Activated T-helper 17 cell treated with anti-CD3 and anti-CD28 coated beads, Interleukin-2, amount 50 U/mL, for 72 hours (primary cell): Measurements from ENCODE around the gene SLC2A4. TPM values are rescaled to one million over a fixed set of nuclear protein-coding genes. Genes with fewer than 3 reads are reported as not detected.
A peak's percentile ranks its signal among the peaks of the same experiment; 100 is the strongest.
"Not testable (repeated sequence)": the region's sequence is repeated elsewhere in the genome, so short reads cannot be mapped to it uniquely, and the experiment has no call there.

Source experiments
- ATAC-seq: fragments of 150-1000 bp; cut with Tn5 transposase; replicated peaks from 2 replicates; pipeline ENCODE4 v1.10.0; 2021; ENCODE audit warnings: mild to moderate bottlenecking, moderate library complexity
- H3K27ac Mint-ChIP-seq: one replicate; pipeline ENCODE4 v1.8.0; 2022; ENCODE audit warnings: mixed read lengths
- H3K27me3 Mint-ChIP-seq: one replicate; pipeline ENCODE4 v1.8.0; 2022; ENCODE audit warnings: mixed read lengths
- H3K36me3 Mint-ChIP-seq: one replicate; pipeline ENCODE4 v1.8.0; 2022; ENCODE audit warnings: low read depth, mild to moderate bottlenecking, mixed read lengths
- H3K4me1 Mint-ChIP-seq: one replicate; pipeline ENCODE4 v1.8.0; 2022; ENCODE audit warnings: mixed read lengths
- H3K4me3 Mint-ChIP-seq: one replicate; pipeline ENCODE4 v1.8.0; 2022; ENCODE audit warnings: mild to moderate bottlenecking, mixed read lengths
- H3K9me3 Mint-ChIP-seq: one replicate; pipeline ENCODE4 v1.8.0; 2022; ENCODE audit warnings: mixed read lengths
- total RNA-seq, 2 donors: library from RNA; stranded (reverse); gene quantifications; one replicate each; pipeline ENCODE4 v1.2.3, GENCODE V29; 2022

SLC2A4 gene
- total RNA-seq, 2 donors from 2014 or later = not detected

DNA sequence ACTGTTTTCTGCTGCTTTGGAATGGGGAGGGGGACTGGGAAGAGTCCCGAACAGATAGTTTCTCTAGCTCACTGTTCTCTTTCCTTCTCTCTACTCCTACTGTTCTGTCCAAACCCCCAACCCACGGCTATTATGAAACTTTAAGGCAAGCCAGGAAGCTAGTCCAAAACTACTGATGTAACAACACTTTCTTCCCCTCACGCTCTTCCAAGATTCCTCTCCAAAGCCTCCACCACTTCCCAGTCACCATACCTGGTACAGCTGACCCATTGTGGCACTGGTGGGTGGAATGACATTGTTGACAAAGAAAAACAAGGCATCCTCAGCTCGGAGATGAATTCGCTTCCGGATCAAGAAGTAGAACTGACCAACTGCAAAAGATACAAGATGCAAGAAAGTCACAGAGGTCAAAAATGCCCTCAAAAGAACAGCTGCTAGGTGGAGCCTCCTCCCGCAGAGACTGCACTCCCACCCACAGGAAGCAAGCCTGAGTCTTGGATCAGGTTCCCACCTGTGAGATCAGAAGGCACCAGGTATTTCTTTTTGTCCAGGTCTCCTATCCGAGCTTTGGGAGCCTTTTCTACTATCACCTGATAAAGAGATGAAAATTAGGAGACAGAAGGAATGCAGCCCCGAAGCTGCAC, 40.3 kb upstream of the SLC2A4 start:
- ATAC-seq = no peak
- H3K27me3 Mint-ChIP-seq = no peaks in the 10 kb centered on the region
- peaks cover 96% of the 10 kb centered on the region for H3K36me3 Mint-ChIP-seq

DNA sequence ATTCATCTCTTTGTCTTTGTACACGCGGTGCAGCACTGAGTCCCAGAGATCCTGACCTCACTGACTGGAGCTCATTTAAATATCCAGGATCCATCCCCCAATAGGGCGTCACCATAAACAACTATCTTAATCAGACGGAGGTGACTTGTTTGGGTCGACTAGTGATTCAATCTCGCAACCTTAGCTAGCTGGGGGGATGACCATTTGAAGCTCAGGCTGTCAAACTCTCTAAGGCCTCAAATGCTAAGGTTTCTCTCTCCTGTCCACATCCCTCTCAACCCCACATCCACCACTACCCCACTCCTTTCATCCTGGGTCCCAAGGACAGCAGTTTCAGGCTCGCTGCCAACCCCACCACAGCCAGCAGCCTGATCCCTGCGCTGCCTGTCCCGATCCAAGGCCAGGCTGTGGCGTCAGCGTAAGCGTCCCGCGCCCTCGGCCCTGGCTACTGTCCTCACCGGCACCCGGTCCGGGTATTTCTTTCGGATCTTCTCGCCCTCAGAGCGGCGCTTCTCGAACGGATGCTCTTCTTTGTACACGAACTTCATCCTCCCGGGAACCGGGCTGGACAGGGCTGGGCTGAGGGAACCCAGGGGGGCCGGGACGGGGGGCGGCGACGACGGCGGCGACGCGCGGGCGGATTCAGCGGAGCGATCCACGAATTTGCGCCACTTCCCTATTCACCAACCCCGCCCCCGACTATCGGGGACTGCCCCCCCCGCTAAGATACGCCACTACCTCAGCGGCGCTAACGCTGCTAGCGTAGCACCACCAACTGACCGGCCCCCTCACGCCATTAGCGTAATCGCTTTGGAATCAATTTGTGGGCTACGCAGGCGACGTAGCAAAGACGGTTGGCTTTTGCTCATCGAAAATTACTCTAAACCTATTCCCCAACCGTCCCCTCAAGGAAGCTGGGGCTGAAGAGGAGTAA, 39.5 kb upstream of the SLC2A4 start, which contains the start of gene GABARAP:
TSS of gene GABARAP (minus strand) at position 667 of the 934 bp plus-strand sequence. CDS start at position 548, 119 bp downstream.
- no peaks in the 10 kb centered on the region for H3K9me3 Mint-ChIP-seq
- H3K27ac Mint-ChIP-seq = peak within 1 kb of the TSS; percentile 93
- ATAC-seq = peak; percentile 39
- H3K36me3 Mint-ChIP-seq = peaks cover 96% of the 10 kb centered on the region
- no peaks in the 10 kb centered on the region for H3K27me3 Mint-ChIP-seq
- peaks cover 35% of the 10 kb centered on the region for H3K4me1 Mint-ChIP-seq
- peak within 1 kb of the TSS; percentile 87 for H3K4me3 Mint-ChIP-seq

More for the DNA sequence above, 40.3 kb upstream of the SLC2A4 start:
- Mint-ChIP-seq H3K27ac (peak overlapping the region; percentile 93), H3K4me1 (peaks cover 35% of the 10 kb centered on the region), H3K9me3 (no peaks in the 10 kb centered on the region), H3K4me3 (peak overlapping the region; percentile 87)

- peaks cover 90% of the 10 kb centered on the region for H3K36me3 Mint-ChIP-seq
These were observed 38.6 kb upstream of the SLC2A4 start for GRCh38 chr17:7242717-7243452.

GRCh38 chr17:7243453-7243729, 38.1 kb upstream of the SLC2A4 start:
- no peak for ATAC-seq
- H3K4me1 Mint-ChIP-seq = peaks cover 31% of the 10 kb centered on the region
- no peaks in the 10 kb centered on the region for H3K27me3 Mint-ChIP-seq
- peak overlapping the region; percentile 87 for H3K4me3 Mint-ChIP-seq
- H3K27ac Mint-ChIP-seq = peak overlapping the region; percentile 93
- no peaks in the 10 kb centered on the region for H3K9me3 Mint-ChIP-seq
- H3K36me3 Mint-ChIP-seq = peaks cover 87% of the 10 kb centered on the region

More at GRCh38 chr17:7242717-7243452, 38.6 kb upstream of the SLC2A4 start:
- peaks cover 31% of the 10 kb centered on the region for H3K4me1 Mint-ChIP-seq
- peak overlapping the region; percentile 93 for H3K27ac Mint-ChIP-seq
- H3K9me3 Mint-ChIP-seq = no peaks in the 10 kb centered on the region
- ATAC-seq = peak; percentile 41
- H3K27me3 Mint-ChIP-seq = no peaks in the 10 kb centered on the region
- peak overlapping the region; percentile 87 for H3K4me3 Mint-ChIP-seq

DNA sequence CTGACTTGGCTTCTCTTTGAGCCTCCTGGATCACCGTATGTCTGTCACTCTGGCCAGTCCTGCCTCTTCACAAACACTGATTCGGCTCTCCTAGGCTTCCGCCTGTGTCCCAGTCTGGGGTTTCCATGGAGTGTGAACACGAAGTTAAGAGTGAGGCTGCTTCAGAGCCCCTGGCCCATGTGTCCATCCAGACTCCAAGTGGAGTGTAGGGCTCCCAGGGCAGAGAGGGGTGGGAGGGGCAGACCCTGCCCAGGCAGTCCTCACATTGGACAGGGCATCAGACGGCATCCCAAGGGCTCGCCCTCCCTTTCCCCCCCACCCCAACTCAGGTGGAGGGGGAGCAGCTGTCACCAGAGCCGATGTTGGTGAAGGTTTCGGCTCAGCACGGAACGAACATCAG, 37.7 kb upstream of the SLC2A4 start:
- H3K27ac Mint-ChIP-seq = peak overlapping the region; percentile 93
- not testable (repeated sequence) for ATAC-seq
- peaks cover 87% of the 10 kb centered on the region for H3K36me3 Mint-ChIP-seq

DNA sequence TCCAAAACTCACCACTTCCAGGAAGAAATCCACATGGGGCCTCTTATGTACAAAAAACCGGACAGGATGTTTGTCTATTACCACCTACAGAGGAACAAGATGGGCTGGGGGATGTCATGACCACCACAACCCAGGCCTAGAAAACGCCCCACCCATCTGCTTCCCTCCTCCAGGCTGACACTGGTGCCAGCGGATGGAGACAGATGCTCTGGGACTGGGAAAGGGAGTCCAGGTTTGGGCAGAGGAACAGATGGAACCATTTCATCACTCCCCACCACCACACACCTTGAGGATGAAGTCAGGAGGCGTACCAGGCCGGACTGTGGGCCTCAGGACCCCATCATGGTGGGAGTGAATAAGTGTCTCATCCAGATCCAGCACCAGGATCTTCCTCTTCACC, 34.7 kb upstream of the SLC2A4 start:
- Mint-ChIP-seq H3K4me1 (peaks cover 20% of the 10 kb centered on the region), H3K9me3 (no peaks in the 10 kb centered on the region), H3K4me3 (no peak overlapping the region), H3K36me3 (peaks cover 81% of the 10 kb centered on the region), H3K27me3 (no peaks in the 10 kb centered on the region), H3K27ac (peak overlapping the region; percentile 44)
- no peak for ATAC-seq

More for the DNA sequence above, 37.7 kb upstream of the SLC2A4 start:
- Mint-ChIP-seq H3K4me3 (peak overlapping the region; percentile 87), H3K4me1 (peaks cover 31% of the 10 kb centered on the region)
- not testable (repeated sequence) for H3K9me3 Mint-ChIP-seq, H3K27me3 Mint-ChIP-seq

GRCh38 chr17:7248796-7249195, 32.7 kb upstream of the SLC2A4 start:
- H3K9me3 Mint-ChIP-seq = no peaks in the 10 kb centered on the region
- H3K4me3 Mint-ChIP-seq = peak overlapping the region; percentile 93
- H3K27me3 Mint-ChIP-seq = no peaks in the 10 kb centered on the region
- peaks cover 81% of the 10 kb centered on the region for H3K36me3 Mint-ChIP-seq
- no peak for ATAC-seq
- peaks cover 21% of the 10 kb centered on the region for H3K4me1 Mint-ChIP-seq
- peak overlapping the region; percentile 96 for H3K27ac Mint-ChIP-seq

DNA sequence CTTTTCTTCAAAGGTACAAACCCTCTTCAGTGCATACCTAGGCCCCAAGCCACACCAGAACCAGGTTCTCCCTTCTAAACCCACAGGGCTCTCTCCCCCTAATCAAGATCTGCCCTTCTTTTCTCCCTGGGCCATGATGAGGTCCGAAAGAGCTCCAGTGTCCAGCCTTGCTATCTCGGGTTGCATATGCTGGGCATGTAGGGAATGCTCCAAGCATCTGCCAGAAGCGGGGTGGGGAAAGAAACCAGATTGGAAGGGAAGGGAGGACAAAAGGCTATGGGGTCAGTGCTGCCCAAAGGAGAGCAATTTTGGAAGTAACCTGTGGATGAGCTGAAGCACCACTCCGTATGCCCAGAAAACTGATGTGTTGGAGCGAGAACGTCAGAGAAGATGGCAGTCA, 32.3 kb upstream of the SLC2A4 start:
- peaks cover 21% of the 10 kb centered on the region for H3K4me1 Mint-ChIP-seq
- H3K27me3 Mint-ChIP-seq = no peaks in the 10 kb centered on the region
- peaks cover 81% of the 10 kb centered on the region for H3K36me3 Mint-ChIP-seq
- H3K9me3 Mint-ChIP-seq = no peaks in the 10 kb centered on the region
- ATAC-seq = no peak
- H3K27ac Mint-ChIP-seq = peak overlapping the region; percentile 96
- peak overlapping the region; percentile 93 for H3K4me3 Mint-ChIP-seq

DNA sequence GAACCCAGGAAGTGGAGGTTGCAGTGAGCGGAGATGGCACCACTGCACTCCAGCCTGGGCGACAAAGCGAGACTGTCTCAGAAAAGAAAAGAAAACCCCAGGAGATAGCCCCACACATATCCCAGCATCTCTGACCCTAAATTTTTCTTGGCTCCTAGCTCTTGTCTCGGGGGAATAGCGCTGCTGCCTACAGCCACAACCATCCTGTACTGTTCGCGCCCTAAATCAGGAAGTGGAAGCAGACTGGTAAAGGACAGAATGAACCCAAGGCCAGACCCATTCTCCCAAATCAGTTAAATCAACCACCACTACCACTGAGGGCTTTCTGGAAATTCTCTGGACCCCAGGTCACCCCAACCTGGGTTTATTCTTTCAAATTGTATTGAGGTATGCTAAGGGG, 31.7 kb upstream of the SLC2A4 start:
- H3K4me1 Mint-ChIP-seq = peaks cover 21% of the 10 kb centered on the region
- H3K27ac Mint-ChIP-seq = peak overlapping the region; percentile 96
- H3K9me3 Mint-ChIP-seq = no peaks in the 10 kb centered on the region
- no peaks in the 10 kb centered on the region for H3K27me3 Mint-ChIP-seq
- ATAC-seq = no peak
- peak overlapping the region; percentile 93 for H3K4me3 Mint-ChIP-seq
- H3K36me3 Mint-ChIP-seq = peaks cover 81% of the 10 kb centered on the region

DNA sequence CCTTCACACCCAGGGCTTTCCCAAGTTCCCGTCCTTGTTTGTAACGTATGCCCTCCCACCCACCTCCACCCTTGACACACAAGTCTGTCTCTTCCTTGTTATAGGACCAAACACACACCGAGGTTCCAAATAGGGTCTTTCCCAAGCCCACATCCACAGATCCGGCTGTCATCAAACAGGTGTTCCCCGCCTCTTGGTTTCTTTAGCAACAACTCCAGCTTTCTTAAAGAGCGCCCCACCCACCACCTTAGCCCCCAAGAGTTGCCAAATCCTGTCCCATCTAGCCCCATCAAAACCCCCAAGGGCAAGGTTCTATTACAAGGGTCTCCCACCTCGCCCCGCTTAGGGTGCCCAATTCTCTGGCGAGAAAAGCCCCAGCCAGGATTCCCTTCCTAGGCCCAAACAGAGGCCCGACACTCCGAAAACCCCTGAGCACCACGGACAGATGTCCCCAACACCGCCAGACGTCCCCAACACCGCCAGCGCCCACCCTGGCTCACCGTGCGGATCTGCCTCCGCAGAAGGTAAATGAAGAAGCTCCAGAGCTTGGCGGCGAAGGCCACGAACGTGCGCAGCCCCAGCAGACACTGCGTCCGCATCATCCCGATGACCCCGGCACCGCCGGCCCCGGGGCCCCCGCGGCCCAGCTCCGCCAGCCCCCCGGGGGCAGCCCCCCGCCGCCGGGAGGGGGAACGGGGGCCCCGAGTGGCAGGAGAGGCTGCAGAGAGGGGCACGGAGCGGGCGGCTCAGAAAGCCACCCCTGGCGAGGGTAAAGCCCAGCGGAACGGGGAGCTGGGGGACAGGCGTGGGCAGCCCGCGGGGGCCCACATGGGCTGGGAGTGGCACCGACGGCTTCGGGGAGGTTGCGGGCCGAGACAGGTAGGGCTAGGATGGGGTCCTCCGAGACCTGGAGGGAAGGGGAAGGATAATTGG, 30.6 kb upstream of the SLC2A4 start:
- ATAC-seq = peak; percentile 5
- Mint-ChIP-seq H3K27me3 (no peaks in the 10 kb centered on the region), H3K4me3 (peak overlapping the region; percentile 93), H3K36me3 (peaks cover 84% of the 10 kb centered on the region), H3K4me1 (peaks cover 21% of the 10 kb centered on the region), H3K27ac (peak overlapping the region; percentile 96), H3K9me3 (no peaks in the 10 kb centered on the region)

GRCh38 chr17:7251661-7252175, 29.8 kb upstream of the SLC2A4 start, which contains the start of gene CTDNEP1:
TSS of gene CTDNEP1 (minus strand) at chr17:7251734. CDS start at chr17:7251296, 438 bp downstream.
- peak; percentile 97 for ATAC-seq
- H3K4me3 Mint-ChIP-seq = peak within 1 kb of the TSS; percentile 93
- H3K9me3 Mint-ChIP-seq = no peaks in the 10 kb centered on the region
- peaks cover 84% of the 10 kb centered on the region for H3K36me3 Mint-ChIP-seq
- H3K27me3 Mint-ChIP-seq = no peaks in the 10 kb centered on the region
- peaks cover 16% of the 10 kb centered on the region for H3K4me1 Mint-ChIP-seq
- peak within 1 kb of the TSS; percentile 100 for H3K27ac Mint-ChIP-seq

DNA sequence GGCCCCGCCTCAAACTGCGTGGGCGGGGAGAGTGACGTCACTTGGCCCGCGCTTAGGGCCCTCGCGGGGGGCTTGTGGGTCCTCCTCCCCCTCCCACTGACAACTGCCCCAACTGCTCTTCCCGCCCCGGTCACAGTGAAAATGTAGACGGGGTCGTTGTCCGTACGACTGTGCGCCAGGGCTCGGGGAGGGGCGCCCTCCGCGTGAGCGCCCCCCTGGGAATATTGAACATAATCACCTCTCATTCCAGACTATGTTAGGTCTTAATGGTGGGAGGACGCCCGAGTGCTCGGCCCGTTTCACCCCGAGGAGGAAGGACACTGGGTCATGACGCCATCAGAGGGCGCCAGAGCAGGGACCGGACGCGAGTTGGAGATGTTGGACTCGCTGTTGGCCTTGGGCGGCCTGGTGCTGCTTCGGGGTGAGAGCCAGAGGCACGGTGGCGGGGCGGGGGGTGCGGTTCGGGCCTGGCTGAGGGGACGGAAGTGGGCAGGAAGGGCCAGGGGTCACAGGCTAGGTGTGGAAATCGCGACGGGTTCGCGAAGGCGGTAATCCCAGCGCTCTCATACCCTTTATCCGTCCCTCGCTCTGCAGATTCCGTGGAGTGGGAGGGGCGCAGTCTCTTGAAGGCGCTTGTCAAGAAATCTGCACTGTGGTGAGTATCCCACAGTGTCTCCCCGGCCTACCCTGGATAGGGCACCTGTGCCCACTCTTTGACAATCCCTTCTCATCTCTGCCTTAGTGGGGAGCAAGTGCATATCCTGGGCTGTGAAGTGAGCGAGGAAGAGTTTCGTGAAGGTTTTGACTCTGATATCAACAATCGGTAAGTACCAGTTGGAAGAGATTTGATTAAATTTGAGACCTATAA, 29.1 kb upstream of the SLC2A4 start, which contains the start of gene ELP5:
TSS of gene ELP5 (plus strand) at position 40 of the 868 bp plus-strand sequence. CDS start at position 376, 336 bp downstream.
- Mint-ChIP-seq H3K27ac (peak within 1 kb of the TSS; percentile 100), H3K27me3 (no peaks in the 10 kb centered on the region), H3K36me3 (peaks cover 86% of the 10 kb centered on the region), H3K4me3 (peak within 1 kb of the TSS; percentile 93), H3K4me1 (peaks cover 16% of the 10 kb centered on the region), H3K9me3 (no peaks in the 10 kb centered on the region)
- ATAC-seq = peak; percentile 69
